Measurements from ENCODE around the gene GALM. TPM values are rescaled to one million over a fixed set of nuclear protein-coding genes. Genes with fewer than 3 reads are reported as not detected.

The GALM gene
- total RNA-seq, 1 experiment from 2014 or later: 48.7 TPM

DNA sequence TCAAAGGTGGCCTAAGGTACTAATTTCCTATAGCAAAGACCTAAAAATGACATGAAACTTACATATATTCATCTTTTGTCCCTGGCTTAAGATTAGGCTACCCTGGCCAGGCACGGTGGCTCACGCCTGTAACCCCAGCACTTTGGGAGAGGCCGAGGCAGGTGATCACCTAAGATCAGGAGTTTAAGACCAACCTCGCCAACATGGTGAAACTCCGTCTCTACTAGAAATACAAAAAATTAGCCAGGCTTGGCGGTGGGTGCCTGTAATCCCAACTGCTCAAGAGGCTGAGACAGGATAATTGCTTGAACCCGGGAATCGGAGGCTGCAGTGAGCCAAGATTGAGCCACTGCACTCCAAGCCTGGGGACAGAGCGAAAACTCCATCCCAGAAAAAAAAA, 79.4 kb downstream of the GALM start:
- Histone ChIP-seq H3K4me3 (ENCODE audit: low read depth, low read length) (no peak overlapping the region), H3K36me3 (ENCODE audit: control insufficient read depth, insufficient read depth, low read length) (peaks cover 6% of the 10 kb centered on the region), H3K27me3 (replicated peaks; ENCODE audit: control insufficient read depth, insufficient read depth, low read length) (no peaks in the 10 kb centered on the region), H3K9me3 (no peaks in the 10 kb centered on the region), H3K4me1 (peaks cover 35% of the 10 kb centered on the region)
- intact Hi-C loops (cut with micrococcal nuclease; ENCODE audit: unreplicated experiment): no loop called here
- H3K9me3 Mint-ChIP-seq (ENCODE audit: unreplicated experiment): no peaks in the 10 kb centered on the region
- no peak for DNase-seq
- no TSS peak for BruUV-seq (replicated peaks)
- ChIA-PET CTCF (no interaction called here), POLR2A (no interaction called here)
- TF ChIP-seq, protein P1, sequence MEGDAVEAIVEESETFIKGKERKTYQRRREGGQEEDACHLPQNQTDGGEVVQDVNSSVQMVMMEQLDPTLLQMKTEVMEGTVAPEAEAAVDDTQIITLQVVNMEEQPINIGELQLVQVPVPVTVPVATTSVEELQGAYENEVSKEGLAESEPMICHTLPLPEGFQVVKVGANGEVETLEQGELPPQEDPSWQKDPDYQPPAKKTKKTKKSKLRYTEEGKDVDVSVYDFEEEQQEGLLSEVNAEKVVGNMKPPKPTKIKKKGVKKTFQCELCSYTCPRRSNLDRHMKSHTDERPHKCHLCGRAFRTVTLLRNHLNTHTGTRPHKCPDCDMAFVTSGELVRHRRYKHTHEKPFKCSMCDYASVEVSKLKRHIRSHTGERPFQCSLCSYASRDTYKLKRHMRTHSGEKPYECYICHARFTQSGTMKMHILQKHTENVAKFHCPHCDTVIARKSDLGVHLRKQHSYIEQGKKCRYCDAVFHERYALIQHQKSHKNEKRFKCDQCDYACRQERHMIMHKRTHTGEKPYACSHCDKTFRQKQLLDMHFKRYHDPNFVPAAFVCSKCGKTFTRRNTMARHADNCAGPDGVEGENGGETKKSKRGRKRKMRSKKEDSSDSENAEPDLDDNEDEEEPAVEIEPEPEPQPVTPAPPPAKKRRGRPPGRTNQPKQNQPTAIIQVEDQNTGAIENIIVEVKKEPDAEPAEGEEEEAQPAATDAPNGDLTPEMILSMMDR (IDR thresholded peaks at IDR 0.05; ENCODE audit: insufficient read depth in 1 of 2, low read depth in 1 of 2, low read length in 1 of 2, severe bottlenecking in 1 of 2, unreplicated experiment in 1 of 2): no peak
- no peak overlapping the region for H3K27ac Mint-ChIP-seq (ENCODE audit: unreplicated experiment)
- no peaks in the 10 kb centered on the region for H3K27me3 Mint-ChIP-seq (ENCODE audit: insufficient read depth, unreplicated experiment)
- H3K4me3 Mint-ChIP-seq (ENCODE audit: unreplicated experiment): no peak overlapping the region
- peaks cover 100% of the 10 kb centered on the region for H3K36me3 Mint-ChIP-seq (ENCODE audit: insufficient read depth, unreplicated experiment)
- peaks cover 39% of the 10 kb centered on the region for H3K4me1 Mint-ChIP-seq (ENCODE audit: low read depth, unreplicated experiment)

DNA sequence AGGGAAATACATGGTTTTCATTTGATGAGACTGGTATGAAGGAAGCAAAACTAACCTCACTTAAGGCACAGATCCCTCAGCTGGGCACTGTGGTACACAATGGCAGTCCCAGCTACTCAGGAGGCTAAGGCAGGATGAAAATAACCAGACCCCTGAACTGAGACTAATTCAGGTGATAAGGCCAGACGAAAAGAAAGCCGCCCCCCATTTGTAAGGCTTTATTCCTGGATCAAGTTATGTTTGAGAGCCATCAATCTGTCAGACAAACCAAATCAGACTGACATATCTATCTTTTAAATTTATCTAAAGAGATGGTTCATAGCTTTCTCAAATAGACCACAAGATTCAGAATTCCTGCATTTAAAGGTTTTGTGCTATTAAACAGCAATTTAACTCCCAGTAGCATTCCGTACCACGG, 81.1 kb downstream of the GALM start:
- CTCF ChIA-PET: no interaction called here
- no TSS peak for BruUV-seq (replicated peaks)
- no peaks in the 10 kb centered on the region for H3K9me3 ChIP-seq
- intact Hi-C loops (cut with micrococcal nuclease; ENCODE audit: unreplicated experiment): no loop called here
- Mint-ChIP-seq H3K27ac (ENCODE audit: unreplicated experiment) (no peak overlapping the region), H3K4me3 (ENCODE audit: unreplicated experiment) (peak overlapping the region; percentile 24), H3K27me3 (ENCODE audit: insufficient read depth, unreplicated experiment) (peaks cover 3% of the 10 kb centered on the region), H3K36me3 (ENCODE audit: insufficient read depth, unreplicated experiment) (peaks cover 99% of the 10 kb centered on the region), H3K4me1 (ENCODE audit: low read depth, unreplicated experiment) (peaks cover 47% of the 10 kb centered on the region), H3K9me3 (ENCODE audit: unreplicated experiment) (no peaks in the 10 kb centered on the region)
- peaks cover 6% of the 10 kb centered on the region for H3K36me3 ChIP-seq (ENCODE audit: control insufficient read depth, insufficient read depth, low read length)
- POLR2A ChIA-PET: no interaction called here
- H3K4me3 ChIP-seq (ENCODE audit: low read depth, low read length): no peak overlapping the region
- TF ChIP-seq, protein P1 (IDR thresholded peaks at IDR 0.05; ENCODE audit: insufficient read depth in 1 of 2, low read depth in 1 of 2, low read length in 1 of 2, severe bottlenecking in 1 of 2, unreplicated experiment in 1 of 2): no peak
- peaks cover 35% of the 10 kb centered on the region for H3K4me1 ChIP-seq
- DNase-seq: no peak
- no peaks in the 10 kb centered on the region for H3K27me3 ChIP-seq (replicated peaks; ENCODE audit: control insufficient read depth, insufficient read depth, low read length)

DNA sequence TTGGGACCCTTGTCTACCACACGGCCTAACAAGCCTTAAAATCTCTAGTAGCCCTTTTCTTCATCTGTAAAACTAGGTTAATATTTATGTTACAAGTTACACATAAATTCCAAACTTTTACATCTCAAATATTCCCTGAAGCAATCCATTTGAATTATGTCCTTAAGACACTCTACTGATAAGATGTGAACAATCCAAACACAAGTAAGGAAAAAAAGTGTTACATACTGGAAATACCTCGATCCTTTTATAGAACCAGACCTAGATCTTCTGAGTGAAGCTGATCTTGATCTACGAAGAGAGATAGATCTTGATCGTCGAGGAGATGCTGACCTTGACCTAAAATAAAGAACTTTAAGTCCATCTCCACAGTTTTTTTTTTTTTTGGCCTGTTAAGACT, 81.9 kb downstream of the GALM start:
- no TSS peak for BruUV-seq (replicated peaks)
- Histone ChIP-seq H3K36me3 (ENCODE audit: control insufficient read depth, insufficient read depth, low read length) (peaks cover 6% of the 10 kb centered on the region), H3K4me1 (peaks cover 35% of the 10 kb centered on the region), H3K9me3 (no peaks in the 10 kb centered on the region), H3K27me3 (replicated peaks; ENCODE audit: control insufficient read depth, insufficient read depth, low read length) (no peaks in the 10 kb centered on the region), H3K4me3 (ENCODE audit: low read depth, low read length) (no peak overlapping the region)
- Mint-ChIP-seq H3K27ac (ENCODE audit: unreplicated experiment) (no peak overlapping the region), H3K4me3 (ENCODE audit: unreplicated experiment) (peak overlapping the region; percentile 99), H3K4me1 (ENCODE audit: low read depth, unreplicated experiment) (peaks cover 53% of the 10 kb centered on the region), H3K9me3 (ENCODE audit: unreplicated experiment) (no peaks in the 10 kb centered on the region), H3K36me3 (ENCODE audit: insufficient read depth, unreplicated experiment) (peaks cover 91% of the 10 kb centered on the region), H3K27me3 (ENCODE audit: insufficient read depth, unreplicated experiment) (peaks cover 3% of the 10 kb centered on the region)
- TF ChIP-seq, protein P1 (IDR thresholded peaks at IDR 0.05; ENCODE audit: insufficient read depth in 1 of 2, low read depth in 1 of 2, low read length in 1 of 2, severe bottlenecking in 1 of 2, unreplicated experiment in 1 of 2): no peak
- CTCF ChIA-PET: interaction anchor here (0.7 kb wide), 1 partner anchor 61 kb away, joined by 4 read pairs; no protein-coding TSS in a partner anchor
- intact Hi-C loops (cut with micrococcal nuclease; ENCODE audit: unreplicated experiment): no loop called here
- no peak for DNase-seq
- POLR2A ChIA-PET: interaction anchor here (0.7 kb wide), 1 partner anchor 28 kb away, joined by 3 read pairs; no protein-coding TSS in a partner anchor
